HG03442 (cell line): Measurements from ENCODE around the gene RNF32.

Experiments
- ATAC-seq: cut with Tn5 transposase; IDR thresholded peaks from one replicate; pipeline ENCODE4 v1.9.1; 2021; ENCODE audit warnings: mild to moderate bottlenecking, moderate library complexity; ENCODE audit not compliant: unreplicated experiment

RNF32 gene

GRCh38 chr7:156725936-156726335, 85.4 kb downstream of the RNF32 start:
- no peak for ATAC-seq
